Measurements from ENCODE around the gene TFPI.

TFPI gene

DNA sequence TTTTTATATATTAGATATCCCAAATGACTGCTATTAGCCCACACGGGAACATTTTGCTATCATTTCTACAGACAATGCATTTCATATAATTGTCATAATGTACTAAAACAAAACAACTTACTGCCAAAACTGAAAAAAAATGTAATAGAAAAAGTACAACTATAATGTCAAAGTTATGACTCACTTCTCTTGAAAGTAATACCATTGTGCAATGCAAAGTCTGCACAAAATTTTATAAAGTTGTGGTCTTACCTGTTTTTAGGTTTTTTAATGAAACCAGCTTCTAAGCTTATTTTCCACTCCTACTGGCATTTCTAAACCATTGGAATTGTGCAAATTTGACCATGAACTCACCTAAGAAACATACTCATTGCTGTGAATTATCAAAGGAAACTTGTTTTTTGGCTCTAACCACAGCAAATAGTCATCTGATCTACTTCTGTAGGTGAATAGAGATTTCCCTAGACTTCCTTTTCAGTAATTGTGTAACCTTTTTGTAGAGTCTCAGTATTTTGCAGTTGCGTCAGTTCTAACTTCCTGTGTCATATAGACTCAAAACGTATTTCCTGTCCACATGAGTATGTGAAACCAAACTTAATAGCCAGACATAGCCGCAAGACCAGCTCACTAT, 31.9 kb upstream of the TFPI start:
- H3K27me3 ChIP-seq: no peaks in the 10 kb centered on the region
- H3K27ac ChIP-seq: no peak overlapping the region
- TF ChIP-seq, protein P1, sequence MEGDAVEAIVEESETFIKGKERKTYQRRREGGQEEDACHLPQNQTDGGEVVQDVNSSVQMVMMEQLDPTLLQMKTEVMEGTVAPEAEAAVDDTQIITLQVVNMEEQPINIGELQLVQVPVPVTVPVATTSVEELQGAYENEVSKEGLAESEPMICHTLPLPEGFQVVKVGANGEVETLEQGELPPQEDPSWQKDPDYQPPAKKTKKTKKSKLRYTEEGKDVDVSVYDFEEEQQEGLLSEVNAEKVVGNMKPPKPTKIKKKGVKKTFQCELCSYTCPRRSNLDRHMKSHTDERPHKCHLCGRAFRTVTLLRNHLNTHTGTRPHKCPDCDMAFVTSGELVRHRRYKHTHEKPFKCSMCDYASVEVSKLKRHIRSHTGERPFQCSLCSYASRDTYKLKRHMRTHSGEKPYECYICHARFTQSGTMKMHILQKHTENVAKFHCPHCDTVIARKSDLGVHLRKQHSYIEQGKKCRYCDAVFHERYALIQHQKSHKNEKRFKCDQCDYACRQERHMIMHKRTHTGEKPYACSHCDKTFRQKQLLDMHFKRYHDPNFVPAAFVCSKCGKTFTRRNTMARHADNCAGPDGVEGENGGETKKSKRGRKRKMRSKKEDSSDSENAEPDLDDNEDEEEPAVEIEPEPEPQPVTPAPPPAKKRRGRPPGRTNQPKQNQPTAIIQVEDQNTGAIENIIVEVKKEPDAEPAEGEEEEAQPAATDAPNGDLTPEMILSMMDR (IDR thresholded peaks at IDR 0.05): no peak

DNA sequence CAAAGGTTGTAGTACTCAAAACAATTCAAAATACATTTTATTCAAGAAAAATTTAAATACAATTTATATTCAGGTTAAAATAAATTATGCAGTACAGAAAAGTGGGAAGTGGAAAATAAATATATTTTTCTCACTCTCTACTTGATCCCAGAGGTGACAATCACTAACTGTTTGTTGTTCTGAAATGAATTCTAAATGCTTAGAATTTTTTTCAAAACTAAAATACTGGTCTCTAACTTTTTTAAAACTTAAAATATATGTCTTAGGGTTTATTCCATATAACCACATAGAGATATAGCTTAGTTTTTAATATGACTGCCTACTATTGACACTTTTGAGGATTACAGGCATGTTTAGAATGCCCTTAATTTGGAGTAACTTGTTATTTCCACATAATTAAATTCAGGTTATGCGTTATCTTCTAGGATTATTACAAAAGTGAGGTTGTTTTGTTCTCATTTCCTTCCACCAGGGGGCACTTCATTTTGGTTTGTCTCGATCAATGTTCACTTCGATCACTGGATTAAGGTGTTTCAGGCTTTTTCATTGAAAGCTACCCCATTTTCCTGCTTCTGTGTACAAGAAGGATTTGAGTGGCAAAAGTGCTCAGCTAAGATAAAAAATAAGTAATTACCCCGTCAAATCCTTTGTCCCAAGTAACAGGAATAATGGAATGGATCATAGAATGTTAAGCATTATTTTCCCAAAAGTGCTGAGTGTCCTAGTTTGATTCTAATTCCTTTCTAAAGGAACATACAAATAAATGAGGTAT, 27.1 kb upstream of the TFPI start:
- H3K4me3 ChIP-seq (ENCODE audit: low read depth in 1 of 2, low read length in 1 of 2): no peak overlapping the region
- H3K9me3 ChIP-seq: no peaks in the 10 kb centered on the region
- TF ChIP-seq, protein P1 (IDR thresholded peaks at IDR 0.05): no peak
- no peak overlapping the region for H3K27ac ChIP-seq
- H3K36me3 ChIP-seq: no peaks in the 10 kb centered on the region
- H3K27me3 ChIP-seq: no peaks in the 10 kb centered on the region
- peaks cover 2 to 13% of the 10 kb centered on the region in 2 experiments for H3K4me1 ChIP-seq (ENCODE audit: control insufficient read depth in 1 of 2, insufficient read depth in 1 of 2, low read depth in 1 of 2, low read length in 1 of 2)

More for the DNA sequence above, 31.9 kb upstream of the TFPI start:
- H3K4me3 ChIP-seq (ENCODE audit: low read depth in 1 of 2, low read length in 1 of 2): no peak overlapping the region
- peaks cover 2 to 16% of the 10 kb centered on the region in 2 experiments for H3K4me1 ChIP-seq (ENCODE audit: control insufficient read depth in 1 of 2, insufficient read depth in 1 of 2, low read depth in 1 of 2, low read length in 1 of 2)
- no peaks in the 10 kb centered on the region for H3K36me3 ChIP-seq
- H3K9me3 ChIP-seq: no peaks in the 10 kb centered on the region

DNA sequence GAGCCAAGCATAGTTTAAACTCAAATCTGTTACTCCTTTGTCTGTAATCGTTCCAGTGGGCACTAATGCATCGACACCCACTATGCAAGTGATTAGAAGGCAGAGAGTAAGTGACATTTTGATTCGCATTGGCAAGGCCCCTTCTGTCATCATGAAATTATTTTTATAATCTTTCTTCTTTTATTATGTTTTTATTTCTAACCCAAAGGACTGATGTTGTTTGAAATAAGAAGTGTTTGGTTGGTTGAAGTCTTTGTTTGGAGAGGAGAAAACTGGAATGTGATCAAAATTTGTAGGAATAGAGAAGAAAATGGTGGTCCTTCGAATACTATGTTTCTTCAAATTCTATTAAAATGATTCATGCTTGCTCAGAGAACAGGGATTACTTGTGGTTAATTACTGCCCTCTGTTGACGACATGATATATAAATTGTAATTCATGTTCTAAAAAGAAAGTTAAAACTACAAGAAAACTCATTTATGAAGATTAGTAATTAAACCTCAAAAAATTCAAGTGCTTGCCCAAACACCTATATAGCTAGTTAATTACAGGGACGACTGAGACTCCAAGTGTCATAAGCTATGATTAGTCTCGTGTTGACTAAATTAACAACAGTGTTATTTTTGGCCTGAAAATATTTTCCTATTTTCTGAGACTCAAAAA, 26.4 kb upstream of the TFPI start:
- no peaks in the 10 kb centered on the region for H3K36me3 ChIP-seq
- H3K4me1 ChIP-seq (ENCODE audit: control insufficient read depth in 1 of 2, insufficient read depth in 1 of 2, low read depth in 1 of 2, low read length in 1 of 2): peaks cover 0 to 10% of the 10 kb centered on the region in 2 experiments
- H3K4me3 ChIP-seq (ENCODE audit: low read depth in 1 of 2, low read length in 1 of 2): no peak overlapping the region
- no peak overlapping the region for H3K27ac ChIP-seq
- TF ChIP-seq, protein P1 (IDR thresholded peaks at IDR 0.05): no peak
- H3K27me3 ChIP-seq: no peaks in the 10 kb centered on the region
- no peaks in the 10 kb centered on the region for H3K9me3 ChIP-seq

DNA sequence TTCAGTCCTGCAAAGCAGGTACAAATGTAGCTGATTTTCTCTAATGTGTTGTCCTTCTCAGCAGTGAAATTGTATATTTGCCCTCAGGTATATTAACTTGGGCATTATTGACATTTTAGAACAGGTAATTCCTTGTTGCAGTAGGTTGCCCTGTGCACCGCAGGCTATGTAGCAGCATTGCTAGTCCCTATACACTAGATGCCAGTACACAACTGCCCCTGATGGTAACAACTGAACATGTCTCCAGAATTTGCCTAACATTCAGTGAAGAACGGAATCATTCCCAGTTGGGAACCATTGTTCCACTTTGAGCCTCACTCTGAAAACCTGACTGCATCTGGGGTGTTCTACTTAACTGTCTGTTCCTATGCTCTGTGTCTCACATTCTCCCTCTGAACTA, 23.1 kb upstream of the TFPI start:
- Histone ChIP-seq H3K4me1 (ENCODE audit: control insufficient read depth in 1 of 2, insufficient read depth in 1 of 2, low read depth in 1 of 2, low read length in 1 of 2) (peaks cover 0 to 10% of the 10 kb centered on the region in 2 experiments), H3K4me3 (ENCODE audit: low read depth in 1 of 2, low read length in 1 of 2) (no peak overlapping the region), H3K27me3 (no peaks in the 10 kb centered on the region), H3K36me3 (no peaks in the 10 kb centered on the region), H3K27ac (no peak overlapping the region), H3K9me3 (no peaks in the 10 kb centered on the region)
- TF ChIP-seq, protein P1 (IDR thresholded peaks at IDR 0.05): no peak

DNA sequence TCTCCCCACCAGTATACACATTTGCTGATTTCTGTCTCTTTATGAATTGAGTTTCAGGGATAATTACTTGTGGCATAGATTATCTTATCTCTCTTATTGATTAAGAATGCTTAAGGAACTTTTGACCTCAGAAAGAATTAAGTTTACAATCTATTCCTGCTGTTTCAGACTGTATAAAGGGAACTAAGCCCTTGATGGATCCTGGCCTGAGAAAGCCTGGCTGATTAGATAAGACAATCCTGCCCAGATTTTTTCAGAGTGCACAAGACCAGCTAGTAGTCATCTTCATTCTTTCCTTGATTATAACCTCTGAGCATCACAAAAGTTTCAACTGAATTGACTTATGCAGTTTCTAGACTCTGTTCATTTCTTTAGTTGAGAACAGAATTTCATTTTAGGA, 22.7 kb upstream of the TFPI start:
- Histone ChIP-seq H3K27me3 (no peaks in the 10 kb centered on the region), H3K4me1 (ENCODE audit: control insufficient read depth in 1 of 2, insufficient read depth in 1 of 2, low read depth in 1 of 2, low read length in 1 of 2) (peaks cover 0 to 10% of the 10 kb centered on the region in 2 experiments), H3K36me3 (no peaks in the 10 kb centered on the region), H3K4me3 (ENCODE audit: low read depth in 1 of 2, low read length in 1 of 2) (no peak overlapping the region), H3K27ac (no peak overlapping the region), H3K9me3 (no peaks in the 10 kb centered on the region)
- TF ChIP-seq, protein P1 (IDR thresholded peaks at IDR 0.05): no peak

Data from neutrophil (primary cell).